OCI-LY7 (cell line): ENCODE results near the gene CARNS1.

ENCODE experiments used
- CTCF ChIP-seq: fragments of 200-600 bp; sonication (generic); conservative IDR thresholded peaks from 2 replicates; pipeline ENCODE4 v1.5.1; 2014; ENCODE audit warnings: mild to moderate bottlenecking, antibody characterized with exemption, low read length, moderate library complexity, mixed read lengths
- EZH2phosphoT487 ChIP-seq: fragments of 200-600 bp; sonication (generic); IDR thresholded peaks from 2 replicates; pipeline ENCODE4 v1.6.1; 2018; ENCODE audit warnings: low read depth, borderline replicate concordance, mild to moderate bottlenecking, mixed run types, antibody characterized with exemption, low read length, moderate library complexity, mixed read lengths

DNA sequence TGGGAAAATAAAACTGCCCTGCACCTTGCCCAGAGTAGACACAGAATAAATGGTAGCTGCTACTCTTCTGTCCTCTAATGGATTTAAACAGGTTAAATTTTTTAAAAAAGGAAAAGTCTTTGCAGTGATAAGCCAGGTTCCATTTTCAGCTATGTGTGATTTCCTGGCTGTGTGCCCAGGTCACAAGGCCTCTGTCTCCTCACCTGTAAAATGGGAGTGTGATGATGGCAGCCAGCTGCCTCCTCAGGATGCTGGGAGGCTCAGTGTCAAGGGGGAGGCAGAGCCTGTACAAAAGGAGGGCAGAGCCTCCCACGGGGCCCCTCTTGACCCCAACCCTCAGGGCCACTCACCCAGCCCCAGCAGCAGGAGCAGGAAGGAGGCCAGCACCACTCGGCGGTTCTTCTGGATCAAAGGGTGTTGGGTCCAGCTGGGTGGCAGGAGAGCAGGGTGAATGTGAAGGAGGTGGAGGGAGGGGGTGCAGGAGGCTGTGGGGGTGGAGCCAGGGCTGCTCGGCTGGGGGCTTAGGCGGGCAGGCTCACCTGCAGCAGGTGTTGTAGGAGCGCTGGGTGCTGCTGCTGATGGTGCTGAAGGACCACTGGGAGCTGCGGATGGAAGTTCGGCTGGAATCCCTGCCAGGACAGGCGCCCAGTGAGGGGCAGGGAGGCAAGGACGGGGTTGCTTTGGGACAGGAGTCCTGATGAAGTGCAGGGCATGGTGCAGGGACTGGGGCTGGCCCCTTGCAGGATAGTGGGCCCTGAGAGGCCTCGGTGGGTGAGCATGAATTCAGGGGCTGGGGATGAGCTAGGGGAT lies 51.7 kb downstream of the CARNS1 start:
- TF ChIP-seq CTCF (no peak), EZH2phosphoT487 (no peak)
